ENCODE data around the gene SH3YL1.

- TF ChIP-seq, protein P1, sequence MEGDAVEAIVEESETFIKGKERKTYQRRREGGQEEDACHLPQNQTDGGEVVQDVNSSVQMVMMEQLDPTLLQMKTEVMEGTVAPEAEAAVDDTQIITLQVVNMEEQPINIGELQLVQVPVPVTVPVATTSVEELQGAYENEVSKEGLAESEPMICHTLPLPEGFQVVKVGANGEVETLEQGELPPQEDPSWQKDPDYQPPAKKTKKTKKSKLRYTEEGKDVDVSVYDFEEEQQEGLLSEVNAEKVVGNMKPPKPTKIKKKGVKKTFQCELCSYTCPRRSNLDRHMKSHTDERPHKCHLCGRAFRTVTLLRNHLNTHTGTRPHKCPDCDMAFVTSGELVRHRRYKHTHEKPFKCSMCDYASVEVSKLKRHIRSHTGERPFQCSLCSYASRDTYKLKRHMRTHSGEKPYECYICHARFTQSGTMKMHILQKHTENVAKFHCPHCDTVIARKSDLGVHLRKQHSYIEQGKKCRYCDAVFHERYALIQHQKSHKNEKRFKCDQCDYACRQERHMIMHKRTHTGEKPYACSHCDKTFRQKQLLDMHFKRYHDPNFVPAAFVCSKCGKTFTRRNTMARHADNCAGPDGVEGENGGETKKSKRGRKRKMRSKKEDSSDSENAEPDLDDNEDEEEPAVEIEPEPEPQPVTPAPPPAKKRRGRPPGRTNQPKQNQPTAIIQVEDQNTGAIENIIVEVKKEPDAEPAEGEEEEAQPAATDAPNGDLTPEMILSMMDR (IDR thresholded peaks at IDR 0.05; ENCODE audit: low read depth, low read length, poor library complexity, severe bottlenecking) = no peak
- TF ChIP-seq EZH2phosphoT487 (IDR thresholded peaks at IDR 0.05; ENCODE audit: borderline replicate concordance, low read length) = no peak
These were observed 22.2 kb upstream of the SH3YL1 start for GRCh38 chr2:286035-286434.
